Esophagus muscularis mucosa (tissue), 4 donors: ENCODE measurements around the gene PTCD1. TPM values are rescaled to one million over a fixed set of nuclear protein-coding genes. Genes with fewer than 3 reads are reported as not detected.
A peak's percentile ranks its signal among the peaks of the same experiment; 100 is the strongest.
"Not testable (repeated sequence)": the region's sequence is repeated elsewhere in the genome, so short reads cannot be mapped to it uniquely, and the experiment has no call there.

ENCODE experiments used
- DNase-seq: peaks from one replicate; pipeline ENCODE4 v3.0.0-alpha.2; 2017; ENCODE audit errors: extremely low spot score
- H3K27ac ChIP-seq, 4 donors: fragments of 200-600 bp; sonication (generic); replicated peaks in 1 of 4; 1 replicate in 3 of 4; 2 replicates in 1 of 4; pipeline ENCODE4 v1.5.1; 2016 to 2019; ENCODE audit warnings: mild to moderate bottlenecking in 1 of 4
- H3K27me3 ChIP-seq, 4 donors: fragments of 200-600 bp; sonication (generic); one replicate each; pipeline versions ENCODE4 v1.5.1 to v1.6.0; 2016 to 2019
- H3K36me3 ChIP-seq, 4 donors: fragments of 200-600 bp; sonication (generic); one replicate each; pipeline ENCODE4 v1.5.1; 2016 to 2019
- H3K4me1 ChIP-seq, 4 donors: fragments of 200-600 bp; sonication (generic); one replicate each; pipeline ENCODE4 v1.5.1; 2016 to 2019
- H3K4me3 ChIP-seq, 4 donors: fragments of 200-600 bp; sonication (generic); 1 replicate in 2 of 4; 2 replicates in 2 of 4; pipeline ENCODE4 v1.5.1; 2016 to 2019; ENCODE audit warnings: mild to moderate bottlenecking in 4 of 4, moderate library complexity in 1 of 4
- H3K9me3 ChIP-seq, 4 donors: fragments of 200-600 bp; sonication (generic); 1 replicate in 3 of 4; 2 replicates in 1 of 4; pipeline ENCODE4 v1.5.1; 2016 to 2019
- CTCF ChIP-seq, 3 experiments: fragments of 200-600 bp in 2 of 3; fragments of 450-650 bp in 1 of 3; sonication (generic) in 2 of 3; IDR thresholded peaks; one replicate each; pipeline ENCODE4 v1.5.1; 2017 to 2019; ENCODE audit warnings: antibody characterized with exemption in 3 of 3, mild to moderate bottlenecking in 2 of 3, moderate library complexity in 1 of 3
- EP300 ChIP-seq: sonication (generic); formaldehyde crosslinking; IDR thresholded peaks from one replicate; pipeline ENCODE4 v1.6.1; 2017; ENCODE audit warnings: antibody characterized with exemption
- POLR2A ChIP-seq: fragments of 450-650 bp; IDR thresholded peaks from one replicate; pipeline ENCODE4 v1.6.1; 2017; ENCODE audit warnings: antibody characterized with exemption, moderate library complexity, mild to moderate bottlenecking, low read depth
- POLR2AphosphoS5 ChIP-seq, 2 donors: sonication (generic); formaldehyde crosslinking; IDR thresholded peaks; one replicate each; pipeline ENCODE4 v1.6.1; 2017; ENCODE audit warnings: antibody characterized with exemption in 2 of 2
- WGBS: methylation state at CpG from one replicate; pipeline ENCODE4 v1.1.5; 2018; 5-methylcytosine and 5-hydroxymethylcytosine counted together
- intact Hi-C: fragments of 100-400 bp; cut with DNase I; formaldehyde crosslinking; loops from one replicate; pipeline ENCODE4 v1.15.1; 2023
- total RNA-seq, 4 donors: library from RNA; depleted of rRNA; stranded (reverse); fragments of >200 nt; gene quantifications; one replicate each; pipeline versions ENCODE4 v1.1.0 to v1.2.1, GENCODE V29; 2016

The PTCD1 gene
- total RNA-seq, 4 donors from 2014 or later, result 5.3 to 10.2 (median 7.6) TPM

- peaks cover 3 to 33% (median 31%) of the 10 kb centered on the region in 4 donors for H3K36me3 ChIP-seq
- intact Hi-C loops, result no loop called here
- no peaks in the 10 kb centered on the region for H3K9me3 ChIP-seq
- TF ChIP-seq CTCF (IDR thresholded peaks at IDR 0.05) (no peak), POLR2A (no peak), POLR2AphosphoS5 (IDR thresholded peaks at IDR 0.05) (no peak), EP300 (no peak)
- peak overlapping the region; percentile 7 to 44 (median 19) for H3K4me3 ChIP-seq
- no peaks in the 10 kb centered on the region for H3K27me3 ChIP-seq
- no peak for DNase-seq
- H3K27ac ChIP-seq, result peak overlapping the region; percentile 77 to 90 (median 86)
- peaks cover 42 to 52% (median 46%) of the 10 kb centered on the region in 4 donors for H3K4me1 ChIP-seq
- WGBS, result 68% methylated on average over 10 of the region's 16 CpGs
These were observed 57.6 kb downstream of the PTCD1 start for GRCh38 chr7:99380823-99381663.

- no peaks in the 10 kb centered on the region for H3K9me3 ChIP-seq
- peak overlapping the region; percentile 27 to 44 (median 29) for H3K4me3 ChIP-seq
- 38% methylated on average over 12 of the region's 12 CpGs for WGBS
- peaks cover 3 to 25% (median 23%) of the 10 kb centered on the region in 4 donors for H3K36me3 ChIP-seq
- H3K27me3 ChIP-seq, result no peaks in the 10 kb centered on the region
- H3K27ac ChIP-seq, result peak overlapping the region; percentile 77 to 90 (median 86)
- intact Hi-C loops, result no loop called here
- DNase-seq, result no peak
- peaks cover 50 to 55% (median 53%) of the 10 kb centered on the region in 4 donors for H3K4me1 ChIP-seq
- TF ChIP-seq POLR2AphosphoS5 (IDR thresholded peaks at IDR 0.05), result peak in 1 of 2 donors; percentile 31
- no peak for TF ChIP-seq CTCF (IDR thresholded peaks at IDR 0.05)
These were observed 58.4 kb downstream of the PTCD1 start for GRCh38 chr7:99380032-99380822.

- 54% methylated on average over 7 of the region's 7 CpGs for WGBS
- intact Hi-C loops, DNase-seq, H3K27me3 ChIP-seq, H3K9me3 ChIP-seq: not testable (repeated sequence)
- H3K4me3 ChIP-seq, result peak overlapping the region; percentile 27 to 44 (median 29)
- peak overlapping the region; percentile 77 to 90 (median 86) for H3K27ac ChIP-seq
- H3K4me1 ChIP-seq, result peaks cover 51 to 54% (median 53%) of the 10 kb centered on the region in 4 donors
- H3K36me3 ChIP-seq, result peaks cover 3 to 24% (median 23%) of the 10 kb centered on the region in 4 donors
These were observed 58.9 kb downstream of the PTCD1 start for GRCh38 chr7:99379693-99380031.

GRCh38 chr7:99379043-99379577 is 59.5 kb downstream of the PTCD1 start:
- Histone ChIP-seq H3K4me3 (peak overlapping the region; percentile 27 to 44 (median 29)), H3K4me1 (peaks cover 54 to 58% (median 57%) of the 10 kb centered on the region in 4 donors), H3K9me3 (no peaks in the 10 kb centered on the region), H3K36me3 (peaks cover 3 to 24% (median 23%) of the 10 kb centered on the region in 4 donors), H3K27me3 (no peaks in the 10 kb centered on the region), H3K27ac (peak overlapping the region; percentile 77 to 90 (median 86))
- 25% methylated on average over 6 of the region's 7 CpGs for WGBS
- intact Hi-C loops, result no loop called here
- TF ChIP-seq POLR2A (no peak), POLR2AphosphoS5 (IDR thresholded peaks at IDR 0.05) (peak; percentile 58 to 72), CTCF (IDR thresholded peaks at IDR 0.05) (peak in 1 of 3 experiments; percentile 23), EP300 (no peak)
- peak; percentile 93 for DNase-seq
